Measurements from ENCODE around the gene HEXD.

The HEXD gene

DNA sequence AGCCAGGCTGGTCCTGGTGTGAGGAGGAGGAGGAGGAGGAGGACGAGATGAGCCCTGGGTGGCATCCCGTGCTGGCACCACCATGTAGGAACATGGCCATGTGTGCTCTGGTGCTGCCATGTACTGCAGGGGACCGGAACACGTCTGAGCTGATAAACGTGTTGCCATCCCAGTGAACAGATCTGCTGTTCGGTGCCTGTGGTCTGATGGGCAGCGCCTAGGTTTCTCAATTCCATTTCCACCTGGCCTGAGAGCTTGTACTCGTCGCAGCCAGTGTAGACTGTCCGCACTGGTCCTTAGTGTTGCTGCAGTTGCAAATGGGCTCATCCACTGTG is 73.0 kb downstream of the HEXD start:
- TF ChIP-seq, protein P1, sequence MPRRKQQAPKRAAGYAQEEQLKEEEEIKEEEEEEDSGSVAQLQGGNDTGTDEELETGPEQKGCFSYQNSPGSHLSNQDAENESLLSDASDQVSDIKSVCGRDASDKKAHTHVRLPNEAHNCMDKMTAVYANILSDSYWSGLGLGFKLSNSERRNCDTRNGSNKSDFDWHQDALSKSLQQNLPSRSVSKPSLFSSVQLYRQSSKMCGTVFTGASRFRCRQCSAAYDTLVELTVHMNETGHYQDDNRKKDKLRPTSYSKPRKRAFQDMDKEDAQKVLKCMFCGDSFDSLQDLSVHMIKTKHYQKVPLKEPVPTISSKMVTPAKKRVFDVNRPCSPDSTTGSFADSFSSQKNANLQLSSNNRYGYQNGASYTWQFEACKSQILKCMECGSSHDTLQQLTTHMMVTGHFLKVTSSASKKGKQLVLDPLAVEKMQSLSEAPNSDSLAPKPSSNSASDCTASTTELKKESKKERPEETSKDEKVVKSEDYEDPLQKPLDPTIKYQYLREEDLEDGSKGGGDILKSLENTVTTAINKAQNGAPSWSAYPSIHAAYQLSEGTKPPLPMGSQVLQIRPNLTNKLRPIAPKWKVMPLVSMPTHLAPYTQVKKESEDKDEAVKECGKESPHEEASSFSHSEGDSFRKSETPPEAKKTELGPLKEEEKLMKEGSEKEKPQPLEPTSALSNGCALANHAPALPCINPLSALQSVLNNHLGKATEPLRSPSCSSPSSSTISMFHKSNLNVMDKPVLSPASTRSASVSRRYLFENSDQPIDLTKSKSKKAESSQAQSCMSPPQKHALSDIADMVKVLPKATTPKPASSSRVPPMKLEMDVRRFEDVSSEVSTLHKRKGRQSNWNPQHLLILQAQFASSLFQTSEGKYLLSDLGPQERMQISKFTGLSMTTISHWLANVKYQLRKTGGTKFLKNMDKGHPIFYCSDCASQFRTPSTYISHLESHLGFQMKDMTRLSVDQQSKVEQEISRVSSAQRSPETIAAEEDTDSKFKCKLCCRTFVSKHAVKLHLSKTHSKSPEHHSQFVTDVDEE (CRISPR knock-in tag; IDR thresholded peaks at IDR 0.05) = no peak
- no peak for TF ChIP-seq OSR1 (CRISPR knock-in tag; IDR thresholded peaks at IDR 0.05)
- no peak for TF ChIP-seq PPARA (CRISPR knock-in tag; IDR thresholded peaks at IDR 0.05; ENCODE audit: borderline replicate concordance)
- TF ChIP-seq, protein P2, sequence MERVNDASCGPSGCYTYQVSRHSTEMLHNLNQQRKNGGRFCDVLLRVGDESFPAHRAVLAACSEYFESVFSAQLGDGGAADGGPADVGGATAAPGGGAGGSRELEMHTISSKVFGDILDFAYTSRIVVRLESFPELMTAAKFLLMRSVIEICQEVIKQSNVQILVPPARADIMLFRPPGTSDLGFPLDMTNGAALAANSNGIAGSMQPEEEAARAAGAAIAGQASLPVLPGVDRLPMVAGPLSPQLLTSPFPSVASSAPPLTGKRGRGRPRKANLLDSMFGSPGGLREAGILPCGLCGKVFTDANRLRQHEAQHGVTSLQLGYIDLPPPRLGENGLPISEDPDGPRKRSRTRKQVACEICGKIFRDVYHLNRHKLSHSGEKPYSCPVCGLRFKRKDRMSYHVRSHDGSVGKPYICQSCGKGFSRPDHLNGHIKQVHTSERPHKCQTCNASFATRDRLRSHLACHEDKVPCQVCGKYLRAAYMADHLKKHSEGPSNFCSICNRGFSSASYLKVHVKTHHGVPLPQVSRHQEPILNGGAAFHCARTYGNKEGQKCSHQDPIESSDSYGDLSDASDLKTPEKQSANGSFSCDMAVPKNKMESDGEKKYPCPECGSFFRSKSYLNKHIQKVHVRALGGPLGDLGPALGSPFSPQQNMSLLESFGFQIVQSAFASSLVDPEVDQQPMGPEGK (CRISPR knock-in tag; IDR thresholded peaks at IDR 0.05; ENCODE audit: borderline replicate concordance) = no peak
- no peak for TF ChIP-seq ZFP30 (CRISPR knock-in tag; IDR thresholded peaks at IDR 0.05)
- TF ChIP-seq ZNF8 (CRISPR knock-in tag; IDR thresholded peaks at IDR 0.05) = no peak
- no peak for TF ChIP-seq ZNF70 (CRISPR knock-in tag; IDR thresholded peaks at IDR 0.05)
- TF ChIP-seq, protein P3, sequence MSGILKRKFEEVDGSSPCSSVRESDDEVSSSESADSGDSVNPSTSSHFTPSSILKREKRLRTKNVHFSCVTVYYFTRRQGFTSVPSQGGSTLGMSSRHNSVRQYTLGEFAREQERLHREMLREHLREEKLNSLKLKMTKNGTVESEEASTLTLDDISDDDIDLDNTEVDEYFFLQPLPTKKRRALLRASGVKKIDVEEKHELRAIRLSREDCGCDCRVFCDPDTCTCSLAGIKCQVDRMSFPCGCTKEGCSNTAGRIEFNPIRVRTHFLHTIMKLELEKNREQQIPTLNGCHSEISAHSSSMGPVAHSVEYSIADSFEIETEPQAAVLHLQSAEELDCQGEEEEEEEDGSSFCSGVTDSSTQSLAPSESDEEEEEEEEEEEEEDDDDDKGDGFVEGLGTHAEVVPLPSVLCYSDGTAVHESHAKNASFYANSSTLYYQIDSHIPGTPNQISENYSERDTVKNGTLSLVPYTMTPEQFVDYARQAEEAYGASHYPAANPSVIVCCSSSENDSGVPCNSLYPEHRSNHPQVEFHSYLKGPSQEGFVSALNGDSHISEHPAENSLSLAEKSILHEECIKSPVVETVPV (CRISPR knock-in tag; IDR thresholded peaks at IDR 0.05) = no peak
- TF ChIP-seq RARB (CRISPR knock-in tag; IDR thresholded peaks at IDR 0.05) = no peak
- no peak for TF ChIP-seq BACH2 (CRISPR knock-in tag; IDR thresholded peaks at IDR 0.05; ENCODE audit: borderline replicate concordance)
- no peak for TF ChIP-seq ESRRG (CRISPR knock-in tag; IDR thresholded peaks at IDR 0.05)
- TF ChIP-seq, protein P4, sequence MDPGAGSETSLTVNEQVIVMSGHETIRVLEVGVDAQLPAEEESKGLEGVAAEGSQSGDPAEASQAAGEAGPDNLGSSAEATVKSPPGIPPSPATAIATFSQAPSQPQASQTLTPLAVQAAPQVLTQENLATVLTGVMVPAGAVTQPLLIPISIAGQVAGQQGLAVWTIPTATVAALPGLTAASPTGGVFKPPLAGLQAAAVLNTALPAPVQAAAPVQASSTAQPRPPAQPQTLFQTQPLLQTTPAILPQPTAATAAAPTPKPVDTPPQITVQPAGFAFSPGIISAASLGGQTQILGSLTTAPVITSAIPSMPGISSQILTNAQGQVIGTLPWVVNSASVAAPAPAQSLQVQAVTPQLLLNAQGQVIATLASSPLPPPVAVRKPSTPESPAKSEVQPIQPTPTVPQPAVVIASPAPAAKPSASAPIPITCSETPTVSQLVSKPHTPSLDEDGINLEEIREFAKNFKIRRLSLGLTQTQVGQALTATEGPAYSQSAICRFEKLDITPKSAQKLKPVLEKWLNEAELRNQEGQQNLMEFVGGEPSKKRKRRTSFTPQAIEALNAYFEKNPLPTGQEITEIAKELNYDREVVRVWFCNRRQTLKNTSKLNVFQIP (CRISPR knock-in tag; IDR thresholded peaks at IDR 0.05; ENCODE audit: borderline replicate concordance, low read depth) = no peak
- no peak for TF ChIP-seq ZC3H10 (CRISPR knock-in tag; IDR thresholded peaks at IDR 0.05)
- no peak for TF ChIP-seq ZNF565 (CRISPR knock-in tag; conservative IDR thresholded peaks at IDR 0.05; ENCODE audit: low read depth)
- no peak for TF ChIP-seq ARNTL (CRISPR knock-in tag; IDR thresholded peaks at IDR 0.05; ENCODE audit: borderline replicate concordance, low read depth)
- no peak for TF ChIP-seq TCF4 (CRISPR knock-in tag; IDR thresholded peaks at IDR 0.05; ENCODE audit: borderline replicate concordance)
- TF ChIP-seq GLIS3 (CRISPR knock-in tag; IDR thresholded peaks at IDR 0.05) = no peak
- TF ChIP-seq ISL1 (CRISPR knock-in tag; IDR thresholded peaks at IDR 0.05) = no peak
- TF ChIP-seq SNAI2 (CRISPR knock-in tag; IDR thresholded peaks at IDR 0.05) = no peak
- ATAC-seq = no peak

DNA sequence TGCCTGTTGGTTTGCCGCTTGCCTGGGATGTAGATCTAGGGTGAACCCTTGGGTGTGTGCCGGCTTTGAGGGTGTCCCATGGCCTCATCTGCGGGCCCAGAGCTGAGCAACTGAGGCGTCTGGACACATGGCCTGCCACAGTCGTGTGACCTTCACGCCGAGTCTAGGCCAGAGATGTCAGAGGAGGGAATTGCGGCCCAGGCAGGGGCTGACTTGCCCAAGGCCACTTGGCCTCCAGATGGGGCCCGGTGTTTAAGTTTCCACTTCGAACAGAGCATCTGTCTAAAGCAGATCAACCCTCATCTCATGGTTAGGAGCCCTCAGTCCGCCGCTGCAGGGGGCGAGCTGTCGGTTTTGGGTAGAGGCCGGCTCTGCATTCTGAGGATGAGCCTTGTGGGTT is 73.4 kb downstream of the HEXD start:
- TF ChIP-seq ZFP30 (CRISPR knock-in tag; IDR thresholded peaks at IDR 0.05) (no peak), CSDC2 (CRISPR knock-in tag; IDR thresholded peaks at IDR 0.05) (no peak), PPARA (CRISPR knock-in tag; IDR thresholded peaks at IDR 0.05; ENCODE audit: borderline replicate concordance) (no peak), BACH2 (CRISPR knock-in tag; IDR thresholded peaks at IDR 0.05; ENCODE audit: borderline replicate concordance) (no peak)
- ATAC-seq = no peak
